H1 (cell line): ENCODE data around the gene HSD17B1. TPM values are rescaled to one million over a fixed set of nuclear protein-coding genes. Genes with fewer than 3 reads are reported as not detected.

ENCODE experiments used
- CTCF ChIA-PET: fragments of 300-600 bp; sonication (Branson Sonifier 250); formaldehyde crosslinking; loops from one replicate; lab custom pipeline; 2021; ENCODE audit not compliant: partially characterized antibody; lab: Charles Lee
- POLR2A ChIA-PET: fragments of 300-600 bp; sonication (Branson Sonifier 250); formaldehyde crosslinking; loops from one replicate; lab custom pipeline; 2021; ENCODE audit warnings: inconsistent platforms; ENCODE audit not compliant: partially characterized antibody; lab: Charles Lee
- DNase-seq, 2 experiments: peaks; one replicate each; pipeline versions ENCODE4 v3.0.0 to v3.0.0-alpha.2; 2010 to 2022; ENCODE audit warnings: low spot score in 2 of 2, low read depth in 1 of 2, mixed read lengths in 1 of 2
- FAIRE-seq: peaks from 2 replicates; lab custom pipeline; 2011; peaks lifted over from hg19 to GRCh38; lab: Jason Lieb, UNC
- H2AFZ ChIP-seq: 2 replicates; pipeline ENCODE4 v1.8.1; 2012; ENCODE audit warnings: low read length, inconsistent platforms
- H2AK5ac ChIP-seq: 2 replicates; pipeline ENCODE4 v1.6.1; 2013; ENCODE audit warnings: low read depth, low read length
- H2BK120ac ChIP-seq: replicated peaks from 2 replicates; pipeline ENCODE3; 2013; ENCODE audit warnings: low read depth, low read length, inconsistent platforms
- H2BK12ac ChIP-seq: 2 replicates; pipeline ENCODE4 v1.6.1; 2013; ENCODE audit warnings: low read depth, low read length
- H2BK15ac ChIP-seq: 2 replicates; pipeline ENCODE4 v1.6.1; 2013; ENCODE audit warnings: low read length
- H2BK20ac ChIP-seq: 2 replicates; pipeline ENCODE4 v1.6.1; 2013; ENCODE audit warnings: low read length
- H2BK5ac ChIP-seq: 2 replicates; pipeline ENCODE4 v1.6.1; 2013; ENCODE audit warnings: low read depth, low read length
- H3K14ac ChIP-seq: 2 replicates; pipeline ENCODE4 v1.6.1; 2013; ENCODE audit warnings: inconsistent platforms; ENCODE audit not compliant: insufficient read length
- H3K18ac ChIP-seq: 2 replicates; pipeline ENCODE4 v1.6.1; 2013; ENCODE audit warnings: low read length; ENCODE audit errors: extremely low read depth
- H3K23ac ChIP-seq: 2 replicates; pipeline ENCODE4 v1.6.1; 2013; ENCODE audit warnings: inconsistent platforms; ENCODE audit not compliant: insufficient read length
- H3K23me2 ChIP-seq: 2 replicates; pipeline ENCODE4 v1.6.1; 2013; ENCODE audit warnings: low read depth, low read length
- H3K27ac ChIP-seq: 2 replicates; pipeline ENCODE4 v1.6.1; 2011; ENCODE audit warnings: low read depth, low read length, inconsistent platforms
- H3K27me3 ChIP-seq, 4 experiments: replicated peaks in 1 of 4; 1 replicate in 1 of 4; 2 replicates in 3 of 4; pipeline versions ENCODE4 v1.6.1 to v1.8.1; 2011 to 2013; ENCODE audit warnings: low read length in 3 of 4, mild to moderate bottlenecking in 3 of 4, inconsistent platforms in 2 of 4, mixed read lengths in 2 of 4, moderate library complexity in 1 of 4; ENCODE audit not compliant: control insufficient read depth in 3 of 4, insufficient read depth in 3 of 4; ENCODE audit errors: extremely low read depth in 1 of 4
- H3K36me3 ChIP-seq, 4 experiments: 2 replicates each; pipeline versions ENCODE4 v1.6.1 to v1.8.1; 2011 to 2013; ENCODE audit warnings: mild to moderate bottlenecking in 4 of 4, low read length in 3 of 4, moderate library complexity in 2 of 4, control low read depth in 1 of 4, inconsistent platforms in 1 of 4; ENCODE audit not compliant: insufficient read depth in 4 of 4, control insufficient read depth in 2 of 4
- H3K4ac ChIP-seq: replicated peaks from 2 replicates; pipeline ENCODE3; 2013; ENCODE audit warnings: low read length, low read depth, mixed read lengths, inconsistent platforms; ENCODE audit not compliant: insufficient read length
- H3K4me1 ChIP-seq, 4 experiments: replicated peaks in 1 of 4; 1 replicate in 1 of 4; 2 replicates in 3 of 4; pipeline versions ENCODE4 v1.6.1 to v1.8.1; 2011 to 2013; ENCODE audit warnings: low read length in 3 of 4, inconsistent platforms in 2 of 4, mixed read lengths in 1 of 4; ENCODE audit not compliant: insufficient read depth in 4 of 4, control insufficient read depth in 3 of 4
- H3K4me2 ChIP-seq, 2 experiments: 2 replicates each; pipeline versions ENCODE4 v1.6.1 to v1.8.1; 2011 to 2013; ENCODE audit warnings: low read depth in 2 of 2, low read length in 2 of 2, control low read depth in 1 of 2, inconsistent platforms in 1 of 2, mild to moderate bottlenecking in 1 of 2; ENCODE audit not compliant: insufficient read depth in 1 of 2
- H3K4me3 ChIP-seq, 4 experiments: fragments of 200-600, 300-600 bp in 1 of 4; sonication (generic), shearing (Covaris generic), sonication (Bioruptor Twin) in 1 of 4; 2 replicates each; pipeline versions ENCODE4 v1.5.1 to v1.8.1; 2011 to 2016; ENCODE audit warnings: low read length in 4 of 4, low read depth in 3 of 4, control low read depth in 2 of 4, inconsistent platforms in 2 of 4, mild to moderate bottlenecking in 2 of 4, mixed read lengths in 1 of 4, moderate library complexity in 1 of 4; ENCODE audit not compliant: insufficient read depth in 2 of 4; ENCODE audit errors: extremely low read depth in 1 of 4
- H3K56ac ChIP-seq: replicated peaks from 2 replicates; pipeline ENCODE3; 2013; ENCODE audit warnings: low read depth, mild to moderate bottlenecking, mixed read lengths, low read length, inconsistent platforms; ENCODE audit not compliant: insufficient read length
- H3K79me1 ChIP-seq: 2 replicates; pipeline ENCODE4 v1.6.1; 2013; ENCODE audit warnings: low read depth, low read length, control low read depth
- H3K79me2 ChIP-seq, 2 experiments: 2 replicates each; pipeline versions ENCODE4 v1.6.1 to v1.8.1; 2012 to 2013; ENCODE audit warnings: low read length in 2 of 2, mild to moderate bottlenecking in 2 of 2, inconsistent platforms in 1 of 2; ENCODE audit not compliant: insufficient read depth in 2 of 2, control insufficient read depth in 1 of 2
- H3K9ac ChIP-seq, 4 experiments: replicated peaks in 1 of 4; 1 replicate in 1 of 4; 2 replicates in 3 of 4; pipeline versions ENCODE4 v1.6.1 to v1.8.1; 2011 to 2013; ENCODE audit warnings: low read depth in 3 of 4, low read length in 3 of 4, control low read depth in 2 of 4, mild to moderate bottlenecking in 2 of 4, moderate library complexity in 2 of 4, inconsistent platforms in 1 of 4; ENCODE audit errors: extremely low read depth in 1 of 4
- H3K9me3 ChIP-seq, 2 experiments: 2 replicates each; pipeline versions ENCODE4 v1.6.1 to v1.8.1; 2012 to 2013; ENCODE audit warnings: mild to moderate bottlenecking in 2 of 2, moderate library complexity in 2 of 2, control low read depth in 1 of 2, inconsistent platforms in 1 of 2, low read depth in 1 of 2, low read length in 1 of 2, mixed read lengths in 1 of 2; ENCODE audit not compliant: insufficient read depth in 2 of 2
- H4K20me1 ChIP-seq, 2 experiments: replicated peaks in 1 of 2; 2 replicates each; pipeline versions ENCODE3 to v1.8.1; 2011 to 2013; ENCODE audit warnings: inconsistent platforms in 2 of 2, low read length in 2 of 2, mild to moderate bottlenecking in 1 of 2; ENCODE audit not compliant: insufficient read depth in 2 of 2, control insufficient read depth in 1 of 2
- H4K5ac ChIP-seq: 2 replicates; pipeline ENCODE4 v1.6.1; 2013; ENCODE audit warnings: low read length, low read depth, mixed read lengths, inconsistent platforms; ENCODE audit not compliant: insufficient read length
- H4K8ac ChIP-seq: 2 replicates; pipeline ENCODE4 v1.8.0; 2013; ENCODE audit warnings: mild to moderate bottlenecking, moderate library complexity, low read length, inconsistent platforms; ENCODE audit not compliant: insufficient read depth; ENCODE audit errors: extremely low read depth
- H4K91ac ChIP-seq: replicated peaks from 2 replicates; pipeline ENCODE3; 2013; ENCODE audit warnings: low read length, mixed read lengths, inconsistent platforms; ENCODE audit not compliant: insufficient read length
- POLR2AphosphoS5 ChIP-seq: IDR thresholded peaks from 2 replicates; pipeline ENCODE4 v1.6.1; 2011; ENCODE audit warnings: low read depth, low read length
- WGBS, 2 experiments: shearing (Covaris generic) in 1 of 2; methylation state at CpG; one replicate each; pipeline versions ENCODE4 v1.1.6 to v1.1.7; 2013 to 2015; ENCODE audit warnings: low lambda C conversion rate in 2 of 2, mixed read lengths in 2 of 2, inconsistent platforms in 1 of 2, low coverage in 1 of 2, missing lambda C conversion rate in 1 of 2; ENCODE audit not compliant: insufficient replicate concordance in 2 of 2, insufficient coverage in 1 of 2, insufficient read length in 1 of 2; ENCODE audit errors: extremely low coverage in 1 of 2, missing lambda C conversion rate in 1 of 2; 5-methylcytosine and 5-hydroxymethylcytosine counted together
- polyA plus RNA-seq, 7 experiments: library from polyadenylated mRNA; depleted of rRNA in 3 of 7; stranded (reverse) in 5 of 7; unstranded in 2 of 7; fragments of >200 nt in 5 of 7; fragments of 200-250 nt in 2 of 7; gene quantifications; 1 replicate in 5 of 7; 2 replicates in 1 of 7; 4 replicates in 1 of 7; pipeline versions ENCODE4 v1.2.1 to v1.2.3, GENCODE V29; 2011 to 2013; ENCODE audit warnings: missing spikeins in 2 of 7, mixed read lengths in 2 of 7
- total RNA-seq: library from RNA; stranded (reverse); fragmentation: NEBNext Ultra II Directional; extraction: Animal tissue kit (Norgen Biotek cat#: 25700); gene quantifications from 2 replicates; pipeline ENCODE4 v1.2.1, GENCODE V29; 2021

HSD17B1 gene
- total and polyA plus RNA-seq, 2 of the 8 experiments (the other 6 are each of a cell fraction or from before 2014, with no cell fraction given), result 0.88 to 1.0 TPM

- Histone ChIP-seq H3K4me1 (no peaks in the 10 kb centered on the region), H2BK12ac (no peak overlapping the region), H3K4me3 (no peak overlapping the region), H2AK5ac (no peak overlapping the region), H3K27ac (no peak overlapping the region), H2BK5ac (no peak overlapping the region), H3K14ac (no peak overlapping the region), H3K56ac (no peak overlapping the region), H2AFZ (no peak overlapping the region), H2BK20ac (no peak overlapping the region), H3K27me3 (no peaks in the 10 kb centered on the region), H3K4ac (no peak overlapping the region), H3K79me2 (peaks cover 0 to 19% of the 10 kb centered on the region in 2 experiments; a peak in 2 of 4 replicates), H4K20me1 (peaks cover 0 to 1% of the 10 kb centered on the region in 2 experiments), H4K91ac (no peak overlapping the region), H3K18ac (no peak overlapping the region), H2BK15ac (no peak overlapping the region), H3K9ac (no peak overlapping the region), H3K9me3 (no peaks in the 10 kb centered on the region), H3K23ac (no peak overlapping the region), H4K8ac (no peak overlapping the region), H4K5ac (no peak overlapping the region), H3K36me3 (peaks cover 44 to 59% (median 55%) of the 10 kb centered on the region in 4 experiments), H3K23me2 (peaks cover 9% of the 10 kb centered on the region), H3K4me2 (no peak overlapping the region), H2BK120ac (no peak overlapping the region), H3K79me1 (no peaks in the 10 kb centered on the region)
- WGBS, 2 experiments, result 88% methylated on average over 4 of the region's 4 CpGs; no CpG with 5 or more reads in 1 of the 2 experiments
- no peak for TF ChIP-seq POLR2AphosphoS5
- CTCF ChIA-PET, result interaction anchor here (1.3 to 1.4 kb wide), 3 partner anchors 14 to 107 kb away, joined by 3 to 5 read pairs (median 4); no protein-coding TSS in a partner anchor
- FAIRE-seq (no peak), DNase-seq (no peak)
- POLR2A ChIA-PET, result interaction anchor here (0.8 to 7.0 kb wide), 4 partner anchors 7 to 19 kb away, joined by 3 to 74 read pairs (median 3); partner anchors contain the start of genes COASY and MLX
Measured at GRCh38 chr17:42573095-42573494, 20.4 kb downstream of the HSD17B1 start.
